Measurements from ENCODE around the gene INA. TPM values are rescaled to one million over a fixed set of nuclear protein-coding genes. Genes with fewer than 3 reads are reported as not detected.

Gene INA
- polyA plus RNA-seq, 1 of the 3 experiments (the other 2 are of a cell fraction) = 4.8 TPM

DNA sequence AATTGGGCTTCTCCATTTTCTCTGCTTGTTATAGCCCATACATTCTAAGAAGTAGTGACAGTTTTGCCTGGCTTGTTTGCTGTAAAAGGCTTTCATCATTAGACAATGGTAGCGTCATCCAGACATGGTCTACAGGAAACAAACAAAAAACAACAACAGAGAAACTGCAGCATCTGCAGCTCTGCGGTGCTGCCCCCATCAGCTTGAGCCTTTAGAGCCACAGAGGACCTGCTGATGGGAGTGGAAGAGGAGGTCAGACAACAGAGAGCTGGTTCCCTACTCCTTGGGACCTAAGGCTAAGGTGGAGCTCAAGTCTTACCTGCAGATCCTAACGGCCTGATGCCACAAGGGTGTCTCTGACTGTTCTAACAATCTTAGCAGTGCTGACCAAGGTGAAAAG is 3.1 kb downstream of the INA start (continued):
- TF ChIP-seq, protein P1, sequence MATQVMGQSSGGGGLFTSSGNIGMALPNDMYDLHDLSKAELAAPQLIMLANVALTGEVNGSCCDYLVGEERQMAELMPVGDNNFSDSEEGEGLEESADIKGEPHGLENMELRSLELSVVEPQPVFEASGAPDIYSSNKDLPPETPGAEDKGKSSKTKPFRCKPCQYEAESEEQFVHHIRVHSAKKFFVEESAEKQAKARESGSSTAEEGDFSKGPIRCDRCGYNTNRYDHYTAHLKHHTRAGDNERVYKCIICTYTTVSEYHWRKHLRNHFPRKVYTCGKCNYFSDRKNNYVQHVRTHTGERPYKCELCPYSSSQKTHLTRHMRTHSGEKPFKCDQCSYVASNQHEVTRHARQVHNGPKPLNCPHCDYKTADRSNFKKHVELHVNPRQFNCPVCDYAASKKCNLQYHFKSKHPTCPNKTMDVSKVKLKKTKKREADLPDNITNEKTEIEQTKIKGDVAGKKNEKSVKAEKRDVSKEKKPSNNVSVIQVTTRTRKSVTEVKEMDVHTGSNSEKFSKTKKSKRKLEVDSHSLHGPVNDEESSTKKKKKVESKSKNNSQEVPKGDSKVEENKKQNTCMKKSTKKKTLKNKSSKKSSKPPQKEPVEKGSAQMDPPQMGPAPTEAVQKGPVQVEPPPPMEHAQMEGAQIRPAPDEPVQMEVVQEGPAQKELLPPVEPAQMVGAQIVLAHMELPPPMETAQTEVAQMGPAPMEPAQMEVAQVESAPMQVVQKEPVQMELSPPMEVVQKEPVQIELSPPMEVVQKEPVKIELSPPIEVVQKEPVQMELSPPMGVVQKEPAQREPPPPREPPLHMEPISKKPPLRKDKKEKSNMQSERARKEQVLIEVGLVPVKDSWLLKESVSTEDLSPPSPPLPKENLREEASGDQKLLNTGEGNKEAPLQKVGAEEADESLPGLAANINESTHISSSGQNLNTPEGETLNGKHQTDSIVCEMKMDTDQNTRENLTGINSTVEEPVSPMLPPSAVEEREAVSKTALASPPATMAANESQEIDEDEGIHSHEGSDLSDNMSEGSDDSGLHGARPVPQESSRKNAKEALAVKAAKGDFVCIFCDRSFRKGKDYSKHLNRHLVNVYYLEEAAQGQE (IDR thresholded peaks at IDR 0.05; ENCODE audit: low read depth, low read length) = no peak

DNA sequence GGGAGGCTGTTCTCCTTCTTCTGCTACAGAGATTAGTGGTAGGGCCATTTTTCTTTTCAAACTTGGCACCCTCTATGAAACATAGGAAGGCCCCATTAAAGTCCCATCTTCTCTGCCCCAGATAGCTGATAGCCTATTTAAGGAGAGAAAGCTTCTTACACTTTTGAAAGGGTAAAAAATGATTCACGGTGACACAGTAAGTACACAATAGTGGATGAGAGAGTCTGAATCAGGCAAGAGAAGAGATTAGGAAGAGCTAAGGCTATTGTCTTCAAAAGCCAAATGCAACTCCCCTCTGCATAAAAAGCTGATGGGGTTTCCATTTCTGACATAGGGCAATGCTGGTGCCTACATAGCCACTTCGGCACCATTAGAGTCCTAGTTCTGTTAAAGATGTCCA is 3.6 kb downstream of the INA start:
- DNase-seq = no peak
- H3F3A ChIP-seq (replicated peaks; ENCODE audit: insufficient read depth) = peaks cover 3% of the 10 kb centered on the region

More for the DNA sequence above, 3.6 kb downstream of the INA start:
- Histone ChIP-seq H3K9me3 (no peaks in the 10 kb centered on the region), H2AFZ (ENCODE audit: low read depth) (no peak overlapping the region), H3K27me3 (ENCODE audit: insufficient read depth) (peaks cover 6% of the 10 kb centered on the region; the same call in 1 of the 2 replicates), H3K36me3 (replicated peaks in 1 of 2; ENCODE audit: control insufficient read depth in 1 of 2, insufficient read depth in 2 of 2, low read length in 1 of 2) (no peaks in the 10 kb centered on the region), H3K27ac (ENCODE audit: low read depth in 2 of 2, low read length in 1 of 2) (no peak overlapping the region), H3K9ac (no peak overlapping the region), H3K4me2 (no peak overlapping the region), H4K20me1 (ENCODE audit: insufficient read depth) (peaks cover 17% of the 10 kb centered on the region; the same call in 1 of the 2 replicates), H3K4me3 (ENCODE audit: low read depth in 2 of 2, low read length in 1 of 2) (no peak overlapping the region), H3K9me2 (peaks cover 5% of the 10 kb centered on the region; the same call in 1 of the 2 replicates), H3K79me2 (ENCODE audit: insufficient read depth) (no peaks in the 10 kb centered on the region), H3K4me1 (ENCODE audit: control insufficient read depth in 1 of 2, insufficient read depth in 2 of 2, low read depth in 1 of 2, low read length in 1 of 2) (peaks cover 0 to 22% of the 10 kb centered on the region in 2 experiments; a peak in 2 of 4 replicates)
- ChIA-PET POLR2A (no interaction called here), CTCF (no interaction called here)
- TF ChIP-seq GATA2 (CRISPR knock-in tag; IDR thresholded peaks at IDR 0.05) (no peak), IRF3 (IDR thresholded peaks at IDR 0.05; ENCODE audit: low read depth, low read length) (no peak), NFIC (IDR thresholded peaks at IDR 0.05; ENCODE audit: borderline replicate concordance) (no peak), ELF1 (IDR thresholded peaks at IDR 0.05) (no peak), FOSL2 (IDR thresholded peaks at IDR 0.05; ENCODE audit: borderline replicate concordance, low read depth) (no peak), JUND (IDR thresholded peaks at IDR 0.05) (no peak), SIN3A (IDR thresholded peaks at IDR 0.05; ENCODE audit: borderline replicate concordance, low read depth, low read length) (no peak), FOXM1 (IDR thresholded peaks at IDR 0.05; ENCODE audit: low read depth) (no peak), EP300 (IDR thresholded peaks at IDR 0.05; ENCODE audit: borderline replicate concordance in 1 of 2, low read depth in 1 of 2, low read length in 1 of 2) (no peak)
- TF ChIP-seq, protein P2, sequence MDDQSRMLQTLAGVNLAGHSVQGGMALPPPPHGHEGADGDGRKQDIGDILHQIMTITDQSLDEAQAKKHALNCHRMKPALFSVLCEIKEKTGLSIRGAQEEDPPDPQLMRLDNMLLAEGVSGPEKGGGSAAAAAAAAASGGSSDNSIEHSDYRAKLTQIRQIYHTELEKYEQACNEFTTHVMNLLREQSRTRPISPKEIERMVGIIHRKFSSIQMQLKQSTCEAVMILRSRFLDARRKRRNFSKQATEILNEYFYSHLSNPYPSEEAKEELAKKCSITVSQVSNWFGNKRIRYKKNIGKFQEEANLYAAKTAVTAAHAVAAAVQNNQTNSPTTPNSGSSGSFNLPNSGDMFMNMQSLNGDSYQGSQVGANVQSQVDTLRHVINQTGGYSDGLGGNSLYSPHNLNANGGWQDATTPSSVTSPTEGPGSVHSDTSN (IDR thresholded peaks at IDR 0.05) = no peak
- TF ChIP-seq, protein P3, sequence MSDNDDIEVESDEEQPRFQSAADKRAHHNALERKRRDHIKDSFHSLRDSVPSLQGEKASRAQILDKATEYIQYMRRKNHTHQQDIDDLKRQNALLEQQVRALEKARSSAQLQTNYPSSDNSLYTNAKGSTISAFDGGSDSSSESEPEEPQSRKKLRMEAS (IDR thresholded peaks at IDR 0.05; ENCODE audit: low read depth) = no peak
- TF ChIP-seq, protein P4, sequence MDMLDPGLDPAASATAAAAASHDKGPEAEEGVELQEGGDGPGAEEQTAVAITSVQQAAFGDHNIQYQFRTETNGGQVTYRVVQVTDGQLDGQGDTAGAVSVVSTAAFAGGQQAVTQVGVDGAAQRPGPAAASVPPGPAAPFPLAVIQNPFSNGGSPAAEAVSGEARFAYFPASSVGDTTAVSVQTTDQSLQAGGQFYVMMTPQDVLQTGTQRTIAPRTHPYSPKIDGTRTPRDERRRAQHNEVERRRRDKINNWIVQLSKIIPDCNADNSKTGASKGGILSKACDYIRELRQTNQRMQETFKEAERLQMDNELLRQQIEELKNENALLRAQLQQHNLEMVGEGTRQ (IDR thresholded peaks at IDR 0.05; ENCODE audit: borderline replicate concordance, low read depth, low read length) = no peak
- TF ChIP-seq, protein P1 (IDR thresholded peaks at IDR 0.05; ENCODE audit: low read depth, low read length) = no peak
- 80% methylated on average over 2 of the region's 2 CpGs for WGBS (ENCODE audit: low lambda C conversion rate)

All from SK-N-SH (cell line).